HG03045 (cell line): ENCODE results near the gene PIK3CG.

Source experiments
- ATAC-seq: cut with Tn5 transposase; IDR thresholded peaks from one replicate; pipeline ENCODE4 v1.9.1; 2021; ENCODE audit warnings: mild to moderate bottlenecking, moderate library complexity; ENCODE audit not compliant: unreplicated experiment

The PIK3CG gene

GRCh38 chr7:106858618-106859532, 6.2 kb upstream of the PIK3CG start:
- no peak for ATAC-seq

DNA sequence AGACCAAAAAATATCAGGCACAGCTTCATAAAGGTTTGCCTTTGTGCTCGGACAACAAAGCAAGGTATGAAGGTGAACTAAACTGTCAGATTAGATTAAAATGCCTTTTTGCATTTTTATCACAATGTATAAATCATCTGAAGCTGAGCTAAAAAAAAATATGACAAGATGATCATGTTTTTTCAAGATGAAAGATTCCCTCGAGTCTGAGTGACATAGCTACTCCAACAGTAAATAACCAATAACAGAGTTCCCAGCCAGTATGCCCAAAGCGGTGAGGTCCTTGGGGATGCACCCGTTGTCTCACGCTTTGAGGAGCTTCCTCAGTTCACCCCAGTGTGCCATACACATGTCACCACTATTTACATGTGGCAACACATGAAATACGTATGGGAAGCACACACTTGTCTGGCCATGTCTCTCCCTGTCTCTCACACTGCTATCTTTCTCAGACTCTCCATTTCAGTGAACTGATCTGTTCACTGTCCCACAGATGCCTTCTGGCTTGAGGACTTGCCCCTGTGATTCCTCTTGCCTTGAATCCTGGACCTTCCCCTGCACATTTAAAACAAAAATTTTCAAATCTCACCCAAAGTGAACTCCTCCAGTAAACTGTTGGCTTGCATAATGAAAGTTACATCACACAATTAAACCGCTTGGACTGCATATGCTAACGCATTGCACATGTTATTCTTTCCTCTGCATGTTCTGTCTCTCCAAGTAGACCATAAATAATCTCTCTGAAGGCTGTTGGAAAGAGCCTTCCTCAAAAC, 2.6 kb upstream of the PIK3CG start:
- ATAC-seq: no peak

GRCh38 chr7:106863274-106863997, 1.6 kb upstream of the PIK3CG start:
- no peak for ATAC-seq

DNA sequence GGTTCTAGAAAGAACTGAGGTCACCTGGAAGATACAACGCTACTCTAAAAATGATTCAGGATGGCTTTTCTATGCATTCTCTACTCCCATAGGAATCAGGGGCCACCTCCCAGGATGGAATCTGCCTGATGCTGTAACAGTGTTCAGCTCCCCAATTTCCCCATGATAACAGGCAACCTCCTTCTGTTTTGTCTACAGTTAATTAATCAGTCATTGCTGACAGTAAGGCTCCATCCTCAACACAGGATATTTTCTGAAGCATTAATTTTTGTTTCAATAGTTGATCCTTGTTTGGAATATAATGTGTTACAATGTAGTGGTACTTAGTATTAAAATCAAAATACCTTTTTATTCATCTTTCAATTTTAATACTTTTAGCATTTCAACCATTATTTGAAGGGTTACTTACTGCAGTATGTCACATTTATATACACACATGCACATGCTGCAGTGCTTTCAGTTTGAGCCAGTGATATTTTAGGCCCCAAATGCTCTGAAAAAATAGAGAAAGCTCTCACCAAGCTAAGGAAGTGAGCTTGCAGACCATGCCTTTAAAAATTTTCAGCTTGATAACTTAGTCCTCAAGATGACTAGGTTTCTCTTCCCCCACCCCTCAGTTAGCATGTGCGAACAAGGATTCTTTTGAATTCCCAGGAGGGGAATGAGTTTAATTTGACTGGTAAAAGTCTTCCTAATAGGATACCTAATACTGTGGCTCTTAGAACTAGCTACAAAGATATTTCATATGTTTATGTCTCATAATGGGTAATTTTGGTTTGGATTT, 592 bp upstream of the PIK3CG start:
- ATAC-seq: no peak

DNA sequence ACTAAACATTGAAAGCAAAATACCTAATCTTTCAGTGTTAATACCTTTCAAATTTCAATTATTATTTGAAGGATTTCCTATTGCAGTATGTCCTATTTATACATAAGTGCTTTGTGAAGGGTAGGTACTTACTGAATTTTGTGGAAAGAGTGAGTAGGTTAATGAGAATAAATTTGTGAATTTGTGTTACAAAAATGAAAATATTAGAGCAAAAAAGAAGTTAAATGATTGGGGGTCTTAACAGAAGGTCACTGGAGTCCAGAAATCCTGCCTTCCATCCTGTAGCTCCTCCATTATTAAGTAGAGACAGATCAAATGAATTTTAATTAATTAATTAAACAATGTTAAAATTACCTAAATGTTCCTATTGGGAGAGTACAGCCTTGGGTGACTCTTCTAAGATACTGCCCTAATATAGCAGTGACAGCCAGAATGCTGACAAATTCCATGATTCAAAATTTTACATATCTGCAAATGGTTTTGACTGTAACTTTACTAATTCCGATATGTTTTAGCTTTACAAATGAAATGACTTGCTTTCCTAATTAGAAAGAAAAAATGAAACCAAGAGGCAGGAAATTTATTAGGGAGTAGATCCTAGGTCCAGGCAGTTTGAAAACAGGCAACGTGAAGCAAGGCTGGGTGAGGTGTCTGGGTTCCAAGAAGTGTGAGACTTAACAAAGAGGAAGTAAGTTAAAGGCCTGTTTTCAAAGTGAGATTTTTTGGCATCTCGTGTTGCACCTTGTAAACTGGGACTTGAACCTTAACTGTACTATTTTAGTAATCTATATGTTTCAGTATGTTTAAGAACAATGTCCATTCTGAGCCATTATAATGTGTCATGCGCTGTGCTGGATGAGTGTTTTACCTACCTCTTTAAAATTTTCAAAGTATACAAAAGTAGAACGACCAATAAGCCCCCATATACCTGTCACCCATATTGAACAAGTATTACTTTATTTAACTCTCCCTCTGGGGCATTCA, 1.5 kb downstream of the PIK3CG start:
- ATAC-seq: no peak

GRCh38 chr7:106867641-106868351, 2.7 kb downstream of the PIK3CG start:
- no peak for ATAC-seq

DNA sequence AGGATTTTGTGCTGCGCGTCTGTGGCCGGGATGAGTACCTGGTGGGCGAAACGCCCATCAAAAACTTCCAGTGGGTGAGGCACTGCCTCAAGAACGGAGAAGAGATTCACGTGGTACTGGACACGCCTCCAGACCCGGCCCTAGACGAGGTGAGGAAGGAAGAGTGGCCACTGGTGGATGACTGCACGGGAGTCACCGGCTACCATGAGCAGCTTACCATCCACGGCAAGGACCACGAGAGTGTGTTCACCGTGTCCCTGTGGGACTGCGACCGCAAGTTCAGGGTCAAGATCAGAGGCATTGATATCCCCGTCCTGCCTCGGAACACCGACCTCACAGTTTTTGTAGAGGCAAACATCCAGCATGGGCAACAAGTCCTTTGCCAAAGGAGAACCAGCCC, 3.3 kb downstream of the PIK3CG start:
- ATAC-seq: no peak

DNA sequence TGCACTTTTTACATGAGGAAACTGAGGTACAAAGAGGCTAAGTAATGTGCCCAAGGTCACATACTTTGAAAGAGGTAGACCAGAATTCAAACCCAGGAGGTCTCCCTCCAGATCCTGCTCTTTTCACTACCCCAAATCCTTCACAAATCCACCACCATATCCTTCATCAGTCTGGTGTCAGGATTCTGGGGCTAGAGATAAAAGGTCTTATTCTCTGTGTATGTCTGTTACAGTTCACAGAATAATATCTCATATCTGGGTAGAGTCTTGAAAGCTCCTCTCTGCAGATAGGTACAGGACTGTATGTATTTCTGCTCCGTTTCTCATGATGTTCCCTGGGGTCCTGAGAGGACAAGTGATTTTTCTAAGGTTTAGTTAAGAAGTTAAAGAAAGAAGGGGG, 4.9 kb downstream of the PIK3CG start:
- no peak for ATAC-seq

- ATAC-seq: no peak
These were observed 5.4 kb downstream of the PIK3CG start for GRCh38 chr7:106870528-106870927.

DNA sequence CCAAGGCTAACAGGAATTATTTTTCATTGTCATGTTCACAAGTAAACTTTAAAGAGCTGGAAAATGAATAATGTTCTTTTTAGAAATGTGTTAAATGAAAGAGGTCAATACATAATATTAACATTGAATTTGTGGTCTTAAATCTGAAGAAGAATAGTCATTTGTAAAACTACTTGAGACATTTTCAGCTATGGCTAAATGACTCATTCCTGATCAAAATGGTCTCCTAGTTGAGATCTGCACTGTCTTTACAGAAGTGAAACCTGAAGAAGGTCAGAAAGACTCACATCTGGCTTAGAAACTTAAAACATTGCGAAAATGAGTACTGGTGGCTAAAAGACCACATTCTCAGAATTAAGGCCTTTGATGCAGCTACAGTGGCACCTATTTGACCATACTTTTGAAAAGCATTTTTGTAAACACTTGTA, 5.9 kb downstream of the PIK3CG start:
- ATAC-seq: peak; percentile 89

DNA sequence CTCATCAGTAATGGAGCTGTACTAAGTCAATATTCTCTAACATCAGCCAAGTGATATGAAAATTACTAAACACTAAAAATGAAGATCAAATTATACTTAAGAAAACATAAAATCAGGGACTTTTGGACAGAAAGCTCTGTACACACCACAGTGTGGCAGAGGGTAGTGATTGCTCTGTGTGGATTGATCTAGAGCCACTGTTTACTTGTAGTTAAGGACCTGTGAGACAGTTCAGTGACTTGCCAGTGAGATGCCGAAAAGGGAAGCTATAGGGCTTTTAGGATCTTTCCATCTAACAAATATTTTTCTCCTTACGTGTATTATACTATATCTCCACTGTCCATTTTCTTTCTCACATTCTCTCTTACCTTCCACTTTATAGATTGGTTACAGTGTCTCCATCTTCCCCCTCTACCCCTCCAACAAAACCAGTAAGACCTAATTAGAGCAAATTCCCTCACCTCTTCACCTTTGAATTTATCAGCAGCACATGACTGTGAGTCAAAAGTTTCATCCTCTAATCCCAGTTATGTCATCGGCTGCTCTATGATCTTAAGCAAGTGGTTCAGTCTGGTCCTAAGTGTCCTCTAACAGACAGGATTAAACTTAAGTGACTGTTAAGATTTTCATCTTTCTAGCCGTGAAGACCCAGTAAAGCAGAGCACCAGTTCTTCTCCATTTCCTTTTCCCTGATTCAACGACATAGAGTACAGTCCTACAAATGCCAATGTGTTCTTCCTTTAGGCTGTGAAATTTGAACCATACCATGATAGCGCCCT, 6.9 kb downstream of the PIK3CG start:
- no peak for ATAC-seq

DNA sequence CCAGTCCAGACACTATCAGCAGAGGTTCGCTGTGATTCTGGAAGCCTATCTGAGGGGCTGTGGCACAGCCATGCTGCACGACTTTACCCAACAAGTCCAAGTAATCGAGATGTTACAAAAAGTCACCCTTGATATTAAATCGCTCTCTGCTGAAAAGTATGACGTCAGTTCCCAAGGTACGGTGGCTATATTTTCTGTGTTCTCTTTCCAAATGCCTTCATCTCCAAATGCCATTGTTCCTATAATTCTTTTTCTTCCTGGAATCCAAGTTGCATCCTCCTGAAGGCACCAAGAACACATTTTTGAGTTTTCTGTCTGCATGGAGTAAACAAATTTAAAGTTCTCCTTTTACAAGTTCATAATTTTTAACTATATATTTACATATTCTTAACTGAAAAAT, 7.7 kb downstream of the PIK3CG start:
- no peak for ATAC-seq

DNA sequence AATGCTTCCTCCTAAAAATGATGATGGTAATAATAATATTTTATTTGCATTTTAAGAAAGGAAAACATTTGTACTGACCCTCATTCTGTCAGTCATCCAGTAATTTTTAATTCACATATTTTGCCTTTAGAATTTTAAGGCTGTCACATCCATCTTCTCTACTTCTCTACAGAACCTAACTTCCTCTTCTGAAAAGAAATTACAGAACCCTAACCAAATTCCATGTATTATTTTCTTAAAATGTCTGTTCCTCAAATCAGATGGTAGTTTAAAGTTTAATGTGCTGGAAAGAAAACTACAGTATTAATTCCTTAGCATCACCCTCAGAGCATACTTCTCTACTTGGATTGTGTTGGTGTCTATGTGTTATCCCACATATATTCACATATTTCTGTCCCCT, 9.0 kb downstream of the PIK3CG start:
- no peak for ATAC-seq

GRCh38 chr7:106875508-106875907, 10.4 kb downstream of the PIK3CG start:
- no peak for ATAC-seq

DNA sequence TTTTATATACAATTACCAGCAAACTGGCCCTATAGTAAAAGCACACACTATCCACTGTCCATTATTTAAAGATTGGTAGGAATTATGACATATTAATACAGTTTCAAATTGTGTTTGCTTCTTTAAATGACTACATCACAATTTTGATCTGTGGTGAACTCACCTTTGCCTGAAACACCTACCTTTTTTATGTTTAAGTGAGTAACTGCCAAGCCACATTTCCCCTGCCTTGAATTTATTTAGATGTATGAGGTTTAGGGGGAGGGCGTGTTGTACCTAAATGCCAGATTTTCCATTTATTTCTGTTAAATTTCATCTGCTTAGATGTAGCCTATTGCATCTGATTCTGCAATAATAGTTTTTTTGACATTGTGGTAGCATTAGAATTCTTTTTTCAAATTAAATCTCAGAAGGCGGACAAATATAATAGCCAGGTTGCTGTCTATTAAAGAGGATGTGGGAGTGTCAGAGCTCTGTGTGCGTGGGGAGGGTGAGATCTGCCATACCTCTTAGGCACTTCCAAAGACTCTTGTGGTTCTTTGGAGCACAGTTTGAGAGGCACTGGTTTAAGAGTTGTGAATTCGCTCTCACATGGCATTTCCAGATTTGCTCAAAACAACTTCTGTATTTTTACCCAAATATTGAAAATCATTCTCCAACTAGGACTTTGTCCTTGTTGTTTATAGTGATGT, 13.8 kb downstream of the PIK3CG start:
- no peak for ATAC-seq

- ATAC-seq: no peak
These were observed 16.9 kb downstream of the PIK3CG start for GRCh38 chr7:106881984-106882383.

GRCh38 chr7:106883456-106884026, 18.5 kb downstream of the PIK3CG start:
- no peak for ATAC-seq
